ENCODE results near the gene KCNK1.
"Not testable (repeated sequence)": the region's sequence is repeated elsewhere in the genome, so short reads cannot be mapped to it uniquely, and the experiment has no call there.

KCNK1 gene

DNA sequence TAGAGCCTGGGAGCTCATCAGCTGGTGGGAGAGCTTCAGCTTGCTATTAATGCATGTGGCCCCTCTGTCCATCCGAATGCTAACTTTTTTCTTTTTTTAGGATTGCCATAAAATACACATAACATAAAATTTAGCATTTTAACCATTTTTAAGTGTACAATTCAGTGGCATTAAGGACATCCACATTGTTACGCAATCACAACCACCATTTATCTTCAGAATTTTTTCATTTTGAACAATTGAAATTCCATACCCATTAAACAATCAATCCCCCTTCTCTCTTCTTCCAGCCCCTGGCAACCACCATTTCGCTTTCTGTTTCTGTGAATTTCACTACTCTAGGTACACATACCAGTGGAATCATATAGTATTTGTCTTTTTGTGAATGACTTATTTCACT, 4.9 kb upstream of the KCNK1 start:
- no peak for DNase-seq

DNA sequence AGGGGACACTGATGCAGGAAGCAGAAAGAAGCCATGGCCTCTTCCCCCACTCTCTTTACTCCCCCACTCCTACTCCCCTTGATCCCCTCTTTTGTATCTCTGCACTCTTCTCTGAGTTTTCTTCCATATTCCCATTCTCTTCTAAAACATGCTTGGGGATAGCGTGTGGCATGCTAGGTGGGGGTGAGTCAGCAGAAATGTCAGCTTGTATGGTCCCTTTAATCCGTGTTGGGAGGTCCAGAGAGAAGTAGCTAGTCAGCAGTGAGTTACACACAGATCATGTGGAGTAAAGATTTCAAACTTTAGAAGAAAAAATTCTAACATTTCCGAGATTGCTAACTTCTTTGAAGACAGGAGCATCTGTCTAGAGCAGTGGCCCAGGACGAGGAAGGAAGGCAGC, 4.0 kb upstream of the KCNK1 start:
- no peak for DNase-seq

DNA sequence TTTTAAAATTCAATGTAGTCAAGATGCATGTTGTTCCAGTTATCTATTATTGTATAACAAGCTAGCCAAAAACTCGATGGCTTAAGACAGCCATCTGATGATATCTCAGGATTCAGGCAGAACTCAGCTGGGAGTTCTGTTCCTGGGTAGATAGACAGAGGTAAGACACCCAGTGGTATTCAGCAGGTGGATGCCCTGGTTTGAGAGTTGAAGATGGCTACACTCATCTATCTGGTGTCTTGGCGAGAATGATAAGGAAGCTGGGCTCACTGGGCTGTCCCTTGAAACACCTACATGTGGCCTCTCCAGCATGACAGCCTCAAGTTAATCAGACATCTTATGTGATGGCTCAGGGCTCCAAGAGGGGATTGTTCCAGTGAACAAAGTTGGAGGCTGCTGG, 3.3 kb upstream of the KCNK1 start:
- DNase-seq = no peak

DNA sequence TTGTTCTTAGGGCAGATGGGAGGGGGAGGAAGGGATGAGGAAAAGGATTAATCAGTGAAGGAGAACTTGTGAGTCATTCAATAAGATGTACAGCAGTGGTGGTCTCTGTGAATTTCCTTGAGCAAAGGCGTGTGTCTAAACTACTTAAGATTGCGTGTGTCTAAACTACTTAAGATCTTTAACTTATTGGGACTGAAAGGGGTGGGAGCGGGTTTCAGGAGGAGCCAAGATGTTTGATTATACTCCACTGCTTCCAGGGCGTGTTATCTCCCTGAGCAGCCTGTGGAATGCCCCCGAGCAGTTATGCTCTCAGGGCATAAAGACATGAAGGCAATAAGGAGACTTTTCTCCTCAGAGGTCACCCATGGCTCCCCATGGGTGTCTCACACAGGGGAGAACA, 2.5 kb upstream of the KCNK1 start:
- not testable (repeated sequence) for DNase-seq

DNA sequence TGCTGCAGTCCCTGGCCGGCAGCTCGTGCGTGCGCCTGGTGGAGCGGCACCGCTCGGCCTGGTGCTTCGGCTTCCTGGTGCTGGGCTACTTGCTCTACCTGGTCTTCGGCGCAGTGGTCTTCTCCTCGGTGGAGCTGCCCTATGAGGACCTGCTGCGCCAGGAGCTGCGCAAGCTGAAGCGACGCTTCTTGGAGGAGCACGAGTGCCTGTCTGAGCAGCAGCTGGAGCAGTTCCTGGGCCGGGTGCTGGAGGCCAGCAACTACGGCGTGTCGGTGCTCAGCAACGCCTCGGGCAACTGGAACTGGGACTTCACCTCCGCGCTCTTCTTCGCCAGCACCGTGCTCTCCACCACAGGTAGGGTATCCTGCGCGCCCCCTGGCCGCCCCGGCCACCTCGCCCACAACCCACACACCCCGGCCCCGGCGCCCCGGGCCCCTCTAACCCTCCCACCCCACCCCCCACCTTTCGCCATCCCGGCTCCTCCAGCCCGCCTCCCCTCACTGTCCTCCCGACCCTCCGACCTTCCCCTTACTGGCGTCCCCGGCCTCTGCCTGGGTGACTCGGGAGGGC, 352 bp downstream of the KCNK1 start:
- no peak for DNase-seq

DNA sequence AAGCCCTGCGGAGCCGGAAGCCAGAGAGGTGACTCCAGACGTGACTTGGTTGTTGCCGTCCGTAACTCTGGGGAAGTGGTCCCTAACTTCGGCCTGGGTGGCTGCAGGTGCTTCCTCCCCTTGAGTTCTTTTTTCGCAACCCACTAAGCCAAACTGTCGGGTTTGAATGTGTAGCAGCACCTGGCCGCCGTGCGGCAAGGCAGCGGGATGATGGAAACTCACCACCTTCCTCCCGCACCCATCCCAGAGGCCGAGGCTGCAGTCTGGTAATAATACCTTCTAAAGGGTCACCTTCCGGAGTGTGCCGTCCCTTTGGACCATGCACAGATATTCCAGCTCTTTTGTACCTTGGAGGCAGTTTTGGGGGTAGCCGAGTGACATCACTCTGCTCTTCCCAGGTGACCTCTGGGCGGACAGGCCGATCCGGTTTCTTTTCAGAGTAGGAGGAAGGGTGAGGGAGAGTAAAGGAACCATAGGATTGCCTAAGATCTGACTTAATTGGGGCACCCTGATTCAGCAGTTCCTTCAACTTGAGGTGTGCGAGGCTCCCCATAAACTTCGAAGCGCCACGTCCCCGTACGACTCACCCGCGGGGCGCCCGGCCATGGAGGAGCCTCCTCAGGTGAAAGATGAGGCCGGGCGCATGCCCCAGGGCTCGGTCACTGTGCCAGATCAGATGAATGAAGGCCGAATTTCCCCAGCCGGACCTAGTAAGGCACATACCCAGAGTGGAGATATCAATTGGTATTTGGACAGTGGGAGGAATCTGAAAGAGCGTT, 1.0 kb downstream of the KCNK1 start:
- no peak for DNase-seq

DNA sequence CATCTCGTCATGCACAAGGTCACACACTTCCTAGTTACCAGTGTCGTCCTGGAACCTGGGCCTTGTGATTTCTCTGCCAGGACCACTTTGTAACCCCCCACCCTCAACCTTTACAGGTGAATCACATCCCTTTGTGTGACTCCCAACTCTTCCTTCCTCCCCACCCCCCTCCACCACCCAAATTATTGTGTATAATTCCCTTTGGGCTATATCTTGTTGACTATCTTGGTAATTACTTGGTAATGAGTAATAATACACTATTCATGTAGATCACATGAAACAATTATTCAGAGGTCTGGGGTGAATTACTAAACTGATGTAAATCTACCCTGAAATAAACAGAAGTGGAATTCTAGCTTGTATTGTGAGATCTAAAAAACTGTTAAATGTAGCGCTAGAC, 1.7 kb downstream of the KCNK1 start:
- no peak for DNase-seq

DNA sequence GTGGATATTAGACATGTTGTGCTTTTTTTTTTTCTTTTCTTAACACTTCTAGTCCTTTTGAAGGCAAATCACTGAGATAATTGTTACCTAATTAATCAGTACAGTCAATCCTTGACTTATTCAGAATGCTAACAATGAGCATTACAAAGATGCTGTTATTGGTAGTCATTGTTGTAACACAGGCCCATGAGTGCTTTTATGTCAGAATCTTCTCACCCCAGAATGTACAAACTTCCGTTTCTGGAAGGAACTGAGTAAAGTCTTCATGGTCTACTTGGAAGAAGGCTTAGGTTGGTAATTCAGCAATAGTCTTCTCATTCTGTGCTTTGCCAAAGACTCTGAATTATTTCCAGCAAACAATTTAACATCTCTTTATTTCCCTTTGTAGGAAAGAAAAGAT, 3.1 kb downstream of the KCNK1 start:
- DNase-seq = no peak

DNA sequence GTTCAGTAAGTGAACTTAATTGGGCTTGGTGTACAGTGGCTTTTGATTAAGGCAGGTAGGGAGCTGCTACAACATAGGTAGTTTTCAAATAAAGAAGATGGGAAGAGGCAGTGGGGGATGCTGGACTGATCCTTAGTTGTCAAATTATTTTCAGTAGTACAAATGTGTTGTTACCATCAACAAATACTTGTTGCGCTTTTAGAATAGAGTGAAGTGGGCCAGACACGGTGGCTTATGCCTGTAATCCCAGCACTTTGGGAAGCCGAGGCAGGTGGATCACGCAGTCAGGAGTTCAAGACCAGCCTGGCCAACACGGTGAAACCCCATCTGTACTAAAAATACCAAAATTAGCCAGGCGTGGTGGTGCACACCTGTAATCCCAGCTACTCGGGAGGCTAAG, 5.5 kb downstream of the KCNK1 start:
- not testable (repeated sequence) for DNase-seq

DNA sequence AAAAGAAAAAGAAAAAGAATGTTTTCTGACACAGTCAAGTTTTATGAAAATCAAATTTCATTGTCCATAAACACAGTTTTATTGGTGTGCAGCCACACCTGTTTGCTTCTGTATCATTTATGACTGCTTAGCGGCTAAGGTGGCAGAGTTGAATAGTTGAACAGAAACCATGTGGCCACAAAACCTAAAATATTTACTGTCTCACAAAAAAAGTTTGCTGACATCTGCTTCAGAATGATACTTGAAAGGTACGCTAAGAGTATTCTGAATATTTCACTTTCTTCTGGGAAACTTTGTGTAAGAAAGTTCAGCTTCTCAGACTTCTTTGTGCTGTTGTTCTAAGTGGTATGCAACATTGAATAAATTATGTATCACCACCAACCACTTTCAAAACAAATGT, 6.2 kb downstream of the KCNK1 start:
- DNase-seq = no peak

DNA sequence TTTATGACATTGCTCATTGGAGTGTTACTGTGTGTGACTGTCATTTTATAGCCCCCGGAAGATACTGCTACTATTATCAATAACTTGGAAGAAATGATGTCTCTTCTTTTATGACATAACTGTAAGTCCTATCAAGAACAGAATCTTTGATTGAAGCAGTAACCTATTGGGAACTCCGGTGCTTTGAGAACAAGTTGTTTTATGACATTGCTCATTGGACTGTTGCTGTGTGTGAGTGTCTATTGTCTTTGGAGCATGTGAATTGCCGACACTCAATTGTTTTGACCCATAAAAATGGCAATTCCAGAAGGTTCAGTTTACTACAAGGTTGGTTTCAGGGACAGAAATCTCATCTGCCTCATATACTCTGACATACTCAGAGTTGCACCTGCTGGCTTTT, 8.0 kb downstream of the KCNK1 start:
- DNase-seq = no peak

DNA sequence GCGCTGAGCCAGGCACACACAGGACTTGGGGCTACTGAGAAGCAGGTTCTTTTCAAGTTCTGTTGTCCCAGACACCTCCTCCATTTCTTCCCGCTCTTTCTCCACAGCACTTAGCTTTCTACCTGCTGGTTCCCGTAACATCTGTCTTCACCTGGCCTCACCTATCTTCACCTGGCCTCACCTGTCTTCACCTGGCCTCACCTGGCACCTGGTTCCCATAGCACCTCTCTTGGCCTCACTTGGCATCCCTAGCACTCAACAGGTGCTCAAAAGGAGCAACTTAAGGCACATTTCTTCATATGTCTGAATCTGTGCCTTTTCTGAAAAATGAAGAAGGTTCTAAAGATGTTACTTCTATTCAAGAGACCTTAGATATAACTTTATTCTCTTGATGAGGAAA, 10.4 kb downstream of the KCNK1 start:
- DNase-seq = no peak

DNA sequence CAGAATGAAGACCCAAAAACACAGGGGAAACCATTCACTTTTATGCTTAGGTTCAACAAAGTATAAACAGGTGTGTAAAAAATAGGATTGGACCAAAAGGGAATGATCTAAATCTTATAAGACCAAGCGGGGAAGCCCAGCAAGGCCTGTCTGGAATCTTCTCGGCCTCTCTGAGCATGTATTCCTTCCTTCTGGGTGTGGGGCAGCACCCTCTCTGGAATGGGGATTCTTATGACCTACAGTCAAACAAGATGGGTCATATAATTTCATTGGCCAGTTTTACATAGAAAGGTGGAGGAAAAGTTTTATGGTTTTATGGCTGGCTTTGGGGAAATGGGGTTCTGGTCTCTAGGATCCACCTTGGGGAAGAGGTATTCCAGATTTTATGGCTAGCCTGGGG, 11.2 kb downstream of the KCNK1 start:
- DNase-seq = no peak

DNA sequence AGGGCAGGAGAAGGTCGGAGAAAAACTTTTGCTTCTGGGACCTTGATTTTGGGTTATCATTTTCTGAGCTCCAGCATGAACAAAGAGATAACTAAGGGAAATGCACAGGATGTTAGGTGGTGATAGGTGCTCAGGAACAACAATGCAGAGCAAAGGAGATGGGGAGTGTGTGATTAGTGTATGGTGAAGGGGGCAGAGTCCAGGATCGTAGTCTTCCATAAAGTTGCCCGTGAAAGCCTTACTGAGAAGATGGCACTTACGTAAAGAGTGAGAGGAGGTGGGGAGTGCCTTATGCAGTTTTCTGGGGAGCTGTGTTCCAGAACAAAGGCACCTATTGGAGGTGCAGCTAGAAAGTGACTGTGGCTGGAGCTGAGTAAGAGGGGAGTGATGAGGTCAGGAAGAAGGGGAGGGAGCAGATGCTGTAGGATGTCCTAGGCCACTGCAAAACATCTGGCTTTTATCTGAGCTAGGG, 11.6 kb downstream of the KCNK1 start:
- DNase-seq = no peak

DNA sequence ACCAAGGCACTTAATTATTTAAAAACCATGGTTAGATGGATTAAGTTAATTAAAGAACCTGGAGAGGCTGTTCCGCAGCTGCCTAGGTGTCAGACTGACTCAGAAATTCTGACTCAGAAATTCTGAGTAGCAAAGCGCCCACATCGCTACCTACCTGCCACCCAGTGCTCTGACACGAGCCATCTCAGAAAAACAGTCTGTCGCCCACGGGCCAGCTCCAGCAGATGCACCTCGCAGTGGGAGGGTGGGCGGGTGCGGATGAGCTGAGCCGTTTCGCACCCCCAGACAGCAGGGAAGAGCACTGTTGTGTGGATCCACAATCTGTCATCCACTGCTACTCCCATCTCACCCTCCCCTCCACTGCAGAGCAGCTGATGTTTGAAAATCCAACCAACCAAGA, 13.5 kb downstream of the KCNK1 start:
- peak; percentile 53 for DNase-seq

DNA sequence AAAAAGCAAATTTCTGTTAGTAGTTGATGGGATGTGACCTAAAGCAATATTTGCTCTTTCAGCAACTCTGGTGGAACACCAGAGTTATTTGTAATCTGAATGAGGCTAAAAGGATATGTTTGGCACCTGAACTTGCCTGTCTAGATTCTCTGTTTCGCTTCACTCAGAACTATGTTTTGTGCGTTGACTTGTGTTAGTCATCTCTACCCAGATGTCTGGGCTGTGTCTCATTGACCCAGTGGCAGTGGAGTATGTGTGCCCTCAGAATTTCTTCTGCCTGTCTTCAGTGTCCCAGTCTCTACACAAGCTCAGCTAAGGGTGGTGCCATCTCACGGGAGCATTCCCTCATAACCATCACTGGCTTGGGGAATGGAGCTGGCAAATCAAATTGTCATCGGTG, 13.9 kb downstream of the KCNK1 start:
- DNase-seq = no peak

DNA sequence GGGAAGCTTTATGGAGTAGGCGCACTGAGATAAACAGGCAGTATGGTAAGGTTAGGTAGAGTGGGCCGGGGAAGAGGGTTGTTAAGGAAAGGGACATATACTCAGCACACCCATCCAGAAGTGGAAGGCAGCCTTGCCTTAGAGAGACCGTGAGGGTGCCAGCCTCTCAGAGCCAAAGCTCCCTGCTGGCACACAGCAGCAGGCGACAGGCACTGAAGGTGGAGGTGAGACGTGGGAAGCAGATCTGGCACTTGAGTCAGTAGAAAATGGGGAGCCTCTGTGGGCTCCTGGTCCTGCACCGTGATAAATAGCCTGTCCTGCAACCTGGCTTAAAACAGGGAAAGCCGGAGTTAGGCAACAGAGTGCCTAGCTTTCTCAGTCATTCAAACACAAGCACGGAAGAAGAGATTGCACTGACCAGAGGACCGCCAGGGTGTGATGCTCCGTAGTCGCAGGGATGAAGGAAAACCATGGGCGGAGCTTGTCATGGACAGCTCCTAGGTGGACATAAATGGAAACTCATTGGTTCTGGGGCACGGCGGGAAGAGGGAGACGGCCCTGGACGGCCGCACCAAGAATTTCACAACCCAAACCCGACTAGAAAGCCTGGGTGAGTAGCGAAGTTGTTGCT, 15.5 kb downstream of the KCNK1 start:
- DNase-seq = no peak

DNA sequence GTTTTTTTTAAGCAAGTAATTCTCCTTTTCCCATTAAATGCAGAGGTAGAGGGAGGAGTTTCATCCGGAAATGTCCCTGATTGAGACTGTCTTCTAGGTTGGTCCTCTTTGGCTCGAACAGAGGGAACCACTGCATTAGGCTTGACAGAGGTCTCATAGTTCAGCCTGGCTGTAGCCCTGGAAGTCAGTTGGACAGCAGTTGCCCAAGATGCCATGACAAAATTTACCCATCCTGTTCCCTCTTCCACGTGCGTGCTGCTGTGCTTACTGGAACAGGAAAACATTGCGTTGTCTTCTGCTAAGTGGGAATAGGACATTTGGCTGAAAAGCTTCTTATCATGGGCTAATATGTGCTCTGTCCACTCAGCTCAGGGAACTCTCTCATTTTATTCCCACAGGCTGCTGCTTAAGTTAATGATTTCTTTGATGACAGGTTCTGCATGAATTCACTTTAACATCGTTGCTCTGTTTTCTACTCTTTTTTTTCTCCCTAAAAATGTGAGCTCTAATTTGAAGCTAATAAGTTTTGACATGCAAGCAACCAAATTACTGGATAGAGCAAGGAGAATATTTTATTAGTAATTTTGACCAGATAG, 18.0 kb downstream of the KCNK1 start:
- no peak for DNase-seq

DNA sequence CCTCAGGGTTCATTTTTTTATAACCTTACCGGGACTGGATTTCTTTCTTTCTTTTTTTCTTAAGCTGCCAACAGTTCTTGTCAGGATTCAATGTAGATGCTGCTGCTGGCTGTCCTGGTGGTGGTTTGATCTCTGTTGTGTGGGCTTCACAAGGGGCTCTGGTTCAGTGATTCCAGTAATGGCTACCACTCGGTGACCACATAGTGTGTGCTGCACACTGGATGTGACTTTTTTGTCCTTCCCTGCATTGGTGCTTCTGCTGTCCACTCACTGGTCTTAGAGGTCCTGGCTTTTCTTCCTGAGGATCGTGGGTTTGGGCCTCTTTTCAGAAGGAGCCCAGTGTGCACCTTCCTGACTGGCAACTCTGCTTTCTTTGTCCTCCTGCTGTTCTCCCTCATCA, 18.5 kb downstream of the KCNK1 start:
- DNase-seq = no peak

DNA sequence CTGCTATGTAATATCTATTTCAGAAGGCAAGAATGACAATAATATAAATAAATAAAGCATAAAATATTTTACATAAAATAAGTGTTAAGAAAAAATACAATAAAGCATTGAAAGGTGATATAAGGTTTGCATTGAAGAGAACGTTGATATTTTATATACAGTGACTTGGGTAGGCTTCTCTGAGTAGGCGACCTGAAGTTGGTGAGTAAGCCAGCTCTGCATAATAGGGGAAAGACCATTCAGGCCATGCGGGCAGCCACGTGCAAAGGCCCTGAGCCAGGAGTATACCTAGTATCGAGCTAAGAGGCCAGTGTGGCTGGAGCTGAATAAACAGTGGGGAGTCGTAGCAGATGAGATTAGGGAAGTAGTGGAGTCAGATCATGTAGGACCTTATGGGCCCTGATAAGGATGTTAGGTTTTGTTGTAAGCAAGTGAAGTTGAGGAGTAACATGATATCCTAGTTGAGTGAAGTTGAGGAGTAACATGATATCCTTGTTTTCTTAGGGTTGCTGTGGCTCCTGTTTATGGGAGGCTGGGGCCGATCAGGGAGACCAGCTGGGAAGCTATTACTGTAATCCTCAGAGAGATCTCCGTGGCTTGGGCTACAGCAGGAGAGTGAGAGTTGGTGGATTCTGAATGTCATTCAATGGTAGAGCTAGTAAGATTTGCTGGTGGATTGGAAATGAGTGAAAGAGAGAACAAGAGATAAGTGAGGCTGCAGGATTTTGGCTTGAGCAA, 22.0 kb downstream of the KCNK1 start:
- no peak for DNase-seq

DNA sequence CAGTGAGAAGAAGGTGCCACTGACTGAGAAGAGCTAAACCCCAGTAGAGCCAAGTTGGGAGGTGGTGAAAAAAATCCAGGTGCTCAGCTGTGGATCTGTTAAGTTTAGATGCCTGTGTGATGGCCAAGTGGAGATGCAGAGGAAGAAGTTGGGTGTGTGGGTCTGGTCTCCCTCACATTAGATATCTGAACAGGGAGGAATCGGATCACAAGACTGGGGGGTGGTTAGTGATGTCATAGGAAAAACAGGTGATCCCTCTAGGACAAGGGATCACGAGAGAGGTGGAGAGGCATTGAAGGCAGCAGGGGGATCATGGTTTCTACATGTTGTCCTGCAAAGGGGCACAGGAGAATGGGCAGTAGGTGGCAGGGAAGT, 22.6 kb downstream of the KCNK1 start:
- DNase-seq = no peak

DNA sequence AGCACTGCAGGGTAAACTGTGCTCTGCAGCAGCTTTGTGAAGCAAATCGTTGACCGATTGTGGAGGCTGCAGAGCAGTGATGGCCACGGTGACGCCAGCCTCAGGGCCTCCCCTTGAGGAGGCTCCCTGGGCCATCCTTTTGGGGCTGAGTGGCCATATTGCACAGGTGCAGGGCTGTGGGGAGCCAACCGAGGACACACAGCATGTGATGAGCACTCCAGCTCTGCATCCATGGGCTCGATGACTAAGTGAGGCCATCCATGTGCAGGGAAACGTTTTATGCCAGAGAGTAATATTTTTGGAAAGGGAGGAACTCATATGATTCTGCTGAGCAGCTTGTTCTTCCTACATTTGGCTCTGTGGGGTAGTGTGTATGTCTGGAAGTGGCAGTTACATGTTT, 24.6 kb downstream of the KCNK1 start:
- no peak for DNase-seq

DNA sequence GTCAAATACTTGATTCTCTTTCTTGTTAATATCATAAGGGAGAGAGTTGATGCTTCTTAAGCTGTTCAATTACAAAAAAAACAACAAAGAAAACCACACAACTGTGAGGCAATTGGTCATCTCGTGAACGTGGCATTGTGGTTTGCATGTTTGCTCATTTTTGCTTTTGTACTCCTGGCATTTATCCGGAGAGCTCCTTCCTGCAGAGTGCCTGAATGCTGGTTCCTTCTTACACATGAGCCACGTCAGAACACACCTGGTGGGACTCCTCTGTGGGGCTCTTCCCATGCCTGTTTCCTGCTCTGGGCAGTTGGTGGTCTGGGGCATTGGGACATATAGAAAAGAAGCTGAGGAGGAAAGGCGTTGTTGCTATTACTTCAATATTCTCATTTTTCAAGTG, 25.7 kb downstream of the KCNK1 start:
- DNase-seq = no peak

All from stimulated activated CD4-positive, alpha-beta T cell treated with anti-CD3 and anti-CD28 coated beads, Interleukin-4, amount 100 ng/mL, for 1 hour (primary cell).